ENCODE data around the gene SYNC.

- TF ChIP-seq CTCF (IDR thresholded peaks at IDR 0.05; ENCODE audit: low read length) (no peak), EZH2 (optimal IDR thresholded peaks at IDR 0.05; ENCODE audit: low read depth, low read length) (no peak)
Observed at GRCh38 chr1:32716312-32717148, 14.0 kb upstream of the SYNC start.
